WTC11 (cell line): ENCODE measurements around the gene ARAP3.

Source experiments
- ESRRA ChIP-seq: sonication (generic); formaldehyde crosslinking; IDR thresholded peaks from 2 replicates; pipeline ENCODE4 v1.8.1; 2022; ENCODE audit warnings: mild to moderate bottlenecking, missing genetic modification reagents, borderline replicate concordance
- NR3C1 ChIP-seq: sonication (generic); formaldehyde crosslinking; conservative IDR thresholded peaks from 2 replicates; pipeline ENCODE4 v1.8.1; 2023; ENCODE audit warnings: low read depth, mild to moderate bottlenecking, missing genetic modification reagents
- ZNF423 ChIP-seq: fragments of 250-450 bp; sonication (Bioruptor Pico); IDR thresholded peaks from 2 replicates; pipeline ENCODE4 v2.1.2; 2022; ENCODE audit warnings: mild to moderate bottlenecking, moderate library complexity
- TF ChIP-seq, protein P1 (sequence below): fragments of 200-600 bp; IDR thresholded peaks from 2 replicates; pipeline ENCODE4 v1.8.0; 2022; ENCODE audit warnings: antibody characterized with exemption
- TF ChIP-seq, protein P2 (sequence below): sonication (generic); formaldehyde crosslinking; IDR thresholded peaks from 2 replicates; pipeline ENCODE4 v1.8.0; 2023; ENCODE audit warnings: missing genetic modification reagents

DNA sequence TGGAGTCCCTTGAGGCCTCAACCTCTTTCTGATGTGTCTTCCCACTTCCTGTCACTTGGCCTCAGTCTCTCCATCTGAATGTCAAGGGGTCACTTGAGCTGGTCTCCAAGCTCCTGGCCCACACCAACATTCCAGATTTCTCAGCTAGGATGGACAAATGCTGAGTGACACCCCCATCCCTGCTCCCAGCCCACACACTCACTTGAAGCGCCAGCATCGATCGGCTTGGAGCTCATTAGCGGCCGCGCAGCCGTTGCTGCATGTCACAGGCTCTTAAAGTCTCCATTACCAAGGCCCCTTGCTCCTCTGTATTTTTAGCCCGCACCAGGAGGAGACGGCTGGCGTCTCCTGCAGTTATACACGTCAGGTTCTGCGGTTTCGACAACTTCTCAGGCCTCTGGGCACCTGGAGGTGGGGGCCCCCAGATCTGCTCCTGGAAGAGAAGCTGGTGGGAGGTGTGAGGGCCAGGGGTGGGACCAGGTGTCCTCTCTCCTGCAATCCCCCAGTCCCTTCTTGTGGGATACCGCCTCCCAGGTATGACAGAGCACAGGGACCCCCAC lies 33.4 kb upstream of the ARAP3 start:
- no peak for TF ChIP-seq ZNF423 (CRISPR knock-in tag)
- TF ChIP-seq, protein P1, sequence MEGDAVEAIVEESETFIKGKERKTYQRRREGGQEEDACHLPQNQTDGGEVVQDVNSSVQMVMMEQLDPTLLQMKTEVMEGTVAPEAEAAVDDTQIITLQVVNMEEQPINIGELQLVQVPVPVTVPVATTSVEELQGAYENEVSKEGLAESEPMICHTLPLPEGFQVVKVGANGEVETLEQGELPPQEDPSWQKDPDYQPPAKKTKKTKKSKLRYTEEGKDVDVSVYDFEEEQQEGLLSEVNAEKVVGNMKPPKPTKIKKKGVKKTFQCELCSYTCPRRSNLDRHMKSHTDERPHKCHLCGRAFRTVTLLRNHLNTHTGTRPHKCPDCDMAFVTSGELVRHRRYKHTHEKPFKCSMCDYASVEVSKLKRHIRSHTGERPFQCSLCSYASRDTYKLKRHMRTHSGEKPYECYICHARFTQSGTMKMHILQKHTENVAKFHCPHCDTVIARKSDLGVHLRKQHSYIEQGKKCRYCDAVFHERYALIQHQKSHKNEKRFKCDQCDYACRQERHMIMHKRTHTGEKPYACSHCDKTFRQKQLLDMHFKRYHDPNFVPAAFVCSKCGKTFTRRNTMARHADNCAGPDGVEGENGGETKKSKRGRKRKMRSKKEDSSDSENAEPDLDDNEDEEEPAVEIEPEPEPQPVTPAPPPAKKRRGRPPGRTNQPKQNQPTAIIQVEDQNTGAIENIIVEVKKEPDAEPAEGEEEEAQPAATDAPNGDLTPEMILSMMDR = no peak
- no peak for TF ChIP-seq NR3C1 (CRISPR knock-in tag)
- TF ChIP-seq, protein P2, sequence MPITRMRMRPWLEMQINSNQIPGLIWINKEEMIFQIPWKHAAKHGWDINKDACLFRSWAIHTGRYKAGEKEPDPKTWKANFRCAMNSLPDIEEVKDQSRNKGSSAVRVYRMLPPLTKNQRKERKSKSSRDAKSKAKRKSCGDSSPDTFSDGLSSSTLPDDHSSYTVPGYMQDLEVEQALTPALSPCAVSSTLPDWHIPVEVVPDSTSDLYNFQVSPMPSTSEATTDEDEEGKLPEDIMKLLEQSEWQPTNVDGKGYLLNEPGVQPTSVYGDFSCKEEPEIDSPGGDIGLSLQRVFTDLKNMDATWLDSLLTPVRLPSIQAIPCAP (CRISPR knock-in tag) = no peak
- TF ChIP-seq ESRRA (CRISPR knock-in tag) = no peak
